T-helper 2 cell treated with Interferon-gamma antibody and Interleukin-4, amounts not matched to agents 100 ng/mL and 5 ng/mL, for 36 hours (primary cell): ENCODE results near the gene PRKCB. TPM values are rescaled to one million over a fixed set of nuclear protein-coding genes. Genes with fewer than 3 reads are reported as not detected.

Source experiments
- intact Hi-C: fragments of 100-400 bp; cut with micrococcal nuclease; formaldehyde crosslinking; loops from one replicate; pipeline ENCODE4 v1.15.1; 2023
- total RNA-seq: library from RNA; stranded (reverse); gene quantifications from 2 replicates; pipeline ENCODE4 v1.2.3, GENCODE V29; 2022

The PRKCB gene
- total RNA-seq, 1 donor from 2014 or later, result 71.9 TPM

GRCh38 chr16:23960081-23960885 lies 124.5 kb downstream of the PRKCB start:
- intact Hi-C loops, result no loop called here

GRCh38 chr16:23962001-23962400 lies 126.2 kb downstream of the PRKCB start:
- intact Hi-C loops, result no loop called here

- intact Hi-C loops, result no loop called here
Observed at GRCh38 chr16:23964136-23964535, 128.4 kb downstream of the PRKCB start.

- intact Hi-C loops, result no loop called here
Observed at GRCh38 chr16:23965137-23965733, 129.5 kb downstream of the PRKCB start.

GRCh38 chr16:23966597-23967394 lies 131.0 kb downstream of the PRKCB start:
- intact Hi-C loops, result no loop called here

GRCh38 chr16:23967775-23968174 lies 132.0 kb downstream of the PRKCB start:
- intact Hi-C loops, result no loop called here

- intact Hi-C loops, result no loop called here
Observed at GRCh38 chr16:23968176-23968575, 132.4 kb downstream of the PRKCB start.

- intact Hi-C loops, result no loop called here
Observed at GRCh38 chr16:23969468-23970297, 133.9 kb downstream of the PRKCB start.

GRCh38 chr16:23974223-23974622 lies 138.4 kb downstream of the PRKCB start:
- intact Hi-C loops, result no loop called here

GRCh38 chr16:23975293-23975692 lies 139.5 kb downstream of the PRKCB start:
- intact Hi-C loops, result no loop called here

GRCh38 chr16:23976091-23976490 lies 140.3 kb downstream of the PRKCB start:
- intact Hi-C loops, result no loop called here

GRCh38 chr16:23976524-23976923 lies 140.7 kb downstream of the PRKCB start:
- intact Hi-C loops, result no loop called here

- intact Hi-C loops, result no loop called here
Observed at GRCh38 chr16:23979441-23979840, 143.7 kb downstream of the PRKCB start.

GRCh38 chr16:23979982-23980381 lies 144.2 kb downstream of the PRKCB start:
- intact Hi-C loops, result no loop called here

- intact Hi-C loops, result no loop called here
Observed at GRCh38 chr16:23981429-23982399, 145.9 kb downstream of the PRKCB start.

- intact Hi-C loops, result no loop called here
Observed at GRCh38 chr16:23986455-23986854, 150.7 kb downstream of the PRKCB start.

GRCh38 chr16:23987443-23987842 lies 151.7 kb downstream of the PRKCB start:
- intact Hi-C loops, result no loop called here

- intact Hi-C loops, result no loop called here
Observed at GRCh38 chr16:23990507-23990906, 154.7 kb downstream of the PRKCB start.

- intact Hi-C loops, result no loop called here
Observed at GRCh38 chr16:23991066-23991465, 155.3 kb downstream of the PRKCB start.

- intact Hi-C loops, result no loop called here
Observed at GRCh38 chr16:23994615-23995014, 158.8 kb downstream of the PRKCB start.
